K562 (cell line): ENCODE measurements around the gene MDP1. TPM values are rescaled to one million over a fixed set of nuclear protein-coding genes. Genes with fewer than 3 reads are reported as not detected.

Experiments used
- CEBPB ChIP-seq: fragments of 450-650 bp; IDR thresholded peaks from 2 replicates; pipeline ENCODE4 v1.6.1; 2016; ENCODE audit warnings: missing genetic modification characterization, missing compliant biosample characterization
- CTBP1 ChIP-seq: fragments of 450-650 bp; IDR thresholded peaks from 2 replicates; pipeline ENCODE4 v1.6.1; 2016; ENCODE audit warnings: borderline replicate concordance
- CUX1 ChIP-seq: fragments of 200-800 bp; sonication (Bioruptor generic); IDR thresholded peaks from 2 replicates; pipeline ENCODE4 v1.6.1; 2016; ENCODE audit warnings: missing genetic modification characterization, missing compliant biosample characterization
- KAT7 ChIP-seq: sonication (generic); formaldehyde crosslinking; IDR thresholded peaks from 2 replicates; pipeline ENCODE4 v1.8.0; 2022; ENCODE audit warnings: missing genetic modification reagents, mild to moderate bottlenecking, borderline replicate concordance
- KDM5B ChIP-seq: fragments of 200-600 bp; sonication (generic); IDR thresholded peaks from 2 replicates; pipeline ENCODE4 v1.6.1; 2012; ENCODE audit warnings: low read depth, mild to moderate bottlenecking, moderate library complexity, low read length, control low read depth, inconsistent platforms; ENCODE audit not compliant: insufficient replicate concordance
- TCF15 ChIP-seq: fragments of 250-450 bp; sonication (Bioruptor Pico); IDR thresholded peaks from 2 replicates; pipeline ENCODE4 v1.8.0; 2022; ENCODE audit warnings: moderate library complexity, mild to moderate bottlenecking, inconsistent platforms
- TCF7L2 ChIP-seq: fragments of 150-350 bp; IDR thresholded peaks from 2 replicates; pipeline ENCODE4 v1.6.1; 2016; ENCODE audit warnings: low read depth, mild to moderate bottlenecking, low read length, moderate library complexity
- TSHZ1 ChIP-seq: fragments of 250-450 bp; sonication (Bioruptor Pico); IDR thresholded peaks from 2 replicates; pipeline ENCODE4 v1.4.0; 2020; ENCODE audit warnings: mild to moderate bottlenecking, moderate library complexity
- polyA plus RNA-seq, 8 experiments: library from polyadenylated mRNA; depleted of rRNA in 4 of 8; stranded (reverse) in 5 of 8; unstranded in 3 of 8; fragments of >200 nt; fragmentation: Nextera tagmentation in 2 of 8; fragmentation: Illumina TruSeq in 1 of 8; extraction: Ambion mirVana in 2 of 8; extraction: Trizol in 1 of 8; gene quantifications; 2 replicates each; pipeline versions ENCODE4 v1.2.1 to v1.2.3, GENCODE V29; 2011 to 2014; ENCODE audit warnings: inconsistent platforms in 1 of 8, missing spikeins in 1 of 8
- total RNA-seq, 7 experiments: library from RNA; depleted of rRNA in 6 of 7; stranded (reverse); fragments of >200 nt in 6 of 7; fragmentation: Illumina TruSeq in 2 of 7; extraction: Trizol in 2 of 7; gene quantifications; 2 replicates each; pipeline versions ENCODE4 v1.2.1 to v1.2.3, GENCODE V29; 2011 to 2021; ENCODE audit warnings: low replicate concordance in 1 of 7

MDP1 gene
- total and polyA plus RNA-seq, 9 of the 15 experiments (the other 6 are each of a cell fraction or from before 2014, with no cell fraction given), result 2.7 to 29.6 (median 11.0) TPM

GRCh38 chr14:24192933-24193332, 22.9 kb downstream of the MDP1 start (continued):
- TF ChIP-seq TCF7L2 (no peak), CTBP1 (no peak), KAT7 (no peak), TCF15 (CRISPR knock-in tag) (no peak), CUX1 (CRISPR knock-in tag) (no peak), TSHZ1 (CRISPR knock-in tag) (no peak), KDM5B (no peak), CEBPB (tag) (no peak)
- TF ChIP-seq, all 486 proteins: peak for 0
